Astrocyte of the cerebellum (primary cell): Measurements from ENCODE around the gene LRRC8A.
"Not testable (repeated sequence)": the region's sequence is repeated elsewhere in the genome, so short reads cannot be mapped to it uniquely, and the experiment has no call there.

Experiments used
- DNase-seq: peaks from one replicate; pipeline ENCODE4 v3.0.0-alpha.2; 2011; ENCODE audit warnings: low read depth
- H3K4me3 ChIP-seq: 2 replicates; pipeline ENCODE4 v1.5.1; 2011; ENCODE audit warnings: mild to moderate bottlenecking, low read depth, low read length, moderate library complexity
- CTCF ChIP-seq: IDR thresholded peaks from 2 replicates; pipeline ENCODE4 v1.5.1; 2012; ENCODE audit warnings: low read length, low read depth, moderate library complexity, mild to moderate bottlenecking; ENCODE audit errors: missing control alignments
- in situ Hi-C: cut with HindIII; loops from 2 replicates; pipeline ENCODE4 v1.10.0; 2017; ENCODE audit warnings: low sequenced_read_pairs

The LRRC8A gene

GRCh38 chr9:128947277-128947526 is 65.3 kb downstream of the LRRC8A start:
- no peak for TF ChIP-seq CTCF
- in situ Hi-C loops: no loop called here
- no peak for DNase-seq
- peak overlapping the region; percentile 82 for H3K4me3 ChIP-seq

GRCh38 chr9:128947527-128948301 is 65.8 kb downstream of the LRRC8A start, which contains the start of the genes DOLK and NUP188:
DOLK (minus strand) TSS chr9:128947603; CDS start chr9:128947303, 300 bp downstream.
NUP188 (plus strand) TSS chr9:128947699; CDS start chr9:128947720, 21 bp downstream.
- TF ChIP-seq CTCF: no peak
- peak; percentile 69 for DNase-seq
- in situ Hi-C loops: no loop called here
- peak within 1 kb of the TSS; percentile 82 for H3K4me3 ChIP-seq

- in situ Hi-C loops, DNase-seq, H3K4me3 ChIP-seq: not testable (repeated sequence)
These were observed 79.5 kb downstream of the LRRC8A start for GRCh38 chr9:128961403-128961802.
